ENCODE measurements around the gene GGA1. TPM values are rescaled to one million over a fixed set of nuclear protein-coding genes. Genes with fewer than 3 reads are reported as not detected.
A peak's percentile ranks its signal among the peaks of the same experiment; 100 is the strongest.

Gene GGA1
- polyA plus RNA-seq, 1 experiment, result 26.1 TPM

DNA sequence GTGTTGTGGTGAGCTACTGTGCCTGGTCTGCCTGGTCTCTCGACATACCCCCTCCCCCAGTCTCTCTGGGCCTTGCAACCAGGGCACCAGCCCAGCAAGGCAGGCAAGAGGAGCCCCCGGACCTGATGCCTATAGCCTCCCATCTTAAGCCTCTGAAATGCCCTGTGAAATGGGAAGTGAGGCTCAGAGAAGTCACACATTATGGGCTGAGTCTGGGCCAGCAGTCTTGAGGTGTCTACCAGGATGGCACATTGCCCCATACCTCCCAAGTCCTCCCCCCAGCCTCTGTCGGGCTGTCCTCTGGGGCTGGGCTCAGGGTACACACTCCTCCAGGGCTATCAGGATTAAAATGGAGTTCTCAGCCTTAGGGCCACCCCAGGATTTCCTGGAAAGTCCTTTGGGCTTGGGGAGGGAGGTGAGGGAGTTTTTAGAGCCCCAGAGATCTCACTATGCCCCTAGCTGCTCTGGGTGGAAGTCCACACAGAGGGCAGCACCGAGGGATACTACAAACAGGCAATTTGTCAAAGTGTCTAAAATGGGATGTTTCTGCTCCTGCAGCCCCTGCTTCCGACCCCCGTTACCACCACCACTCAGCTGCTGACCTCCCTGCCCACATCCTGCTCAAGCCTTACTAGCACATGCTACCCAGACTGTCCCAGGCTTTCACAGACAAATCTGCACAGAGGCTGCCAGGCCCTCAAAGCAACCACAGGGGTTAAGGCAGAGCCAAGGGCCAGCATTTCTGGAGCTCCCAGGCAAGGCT, 27.7 kb downstream of the GGA1 start:
- POLR2A ChIA-PET, result interaction anchor here (0.6 to 2.2 kb wide), 4 partner anchors 22 to 46 kb away, joined by 3 to 9 read pairs (median 4); partner anchors contain the start of genes GGA1, LGALS1 and PDXP
- TF ChIP-seq, protein P1, sequence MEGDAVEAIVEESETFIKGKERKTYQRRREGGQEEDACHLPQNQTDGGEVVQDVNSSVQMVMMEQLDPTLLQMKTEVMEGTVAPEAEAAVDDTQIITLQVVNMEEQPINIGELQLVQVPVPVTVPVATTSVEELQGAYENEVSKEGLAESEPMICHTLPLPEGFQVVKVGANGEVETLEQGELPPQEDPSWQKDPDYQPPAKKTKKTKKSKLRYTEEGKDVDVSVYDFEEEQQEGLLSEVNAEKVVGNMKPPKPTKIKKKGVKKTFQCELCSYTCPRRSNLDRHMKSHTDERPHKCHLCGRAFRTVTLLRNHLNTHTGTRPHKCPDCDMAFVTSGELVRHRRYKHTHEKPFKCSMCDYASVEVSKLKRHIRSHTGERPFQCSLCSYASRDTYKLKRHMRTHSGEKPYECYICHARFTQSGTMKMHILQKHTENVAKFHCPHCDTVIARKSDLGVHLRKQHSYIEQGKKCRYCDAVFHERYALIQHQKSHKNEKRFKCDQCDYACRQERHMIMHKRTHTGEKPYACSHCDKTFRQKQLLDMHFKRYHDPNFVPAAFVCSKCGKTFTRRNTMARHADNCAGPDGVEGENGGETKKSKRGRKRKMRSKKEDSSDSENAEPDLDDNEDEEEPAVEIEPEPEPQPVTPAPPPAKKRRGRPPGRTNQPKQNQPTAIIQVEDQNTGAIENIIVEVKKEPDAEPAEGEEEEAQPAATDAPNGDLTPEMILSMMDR (IDR thresholded peaks at IDR 0.05; ENCODE audit: low read depth, low read length), result peak; percentile 61
- no peaks in the 10 kb centered on the region for H3K9me3 ChIP-seq (ENCODE audit: control insufficient read depth, insufficient read depth, low read length)
- CTCF ChIA-PET, result interaction anchor here (0.7 to 1.5 kb wide), 5 partner anchors 11 to 45 kb away, joined by 3 to 6 read pairs (median 4); no protein-coding TSS in a partner anchor
- H3K4me3 ChIP-seq (ENCODE audit: low read depth, low read length), result no peak overlapping the region
- H3K27ac ChIP-seq (ENCODE audit: low read depth, low read length), result no peak overlapping the region
- no peak for DNase-seq (ENCODE audit: low read depth, low spot score)
- H3K27me3 ChIP-seq (ENCODE audit: control insufficient read depth, insufficient read depth, low read length), result no peaks in the 10 kb centered on the region

DNA sequence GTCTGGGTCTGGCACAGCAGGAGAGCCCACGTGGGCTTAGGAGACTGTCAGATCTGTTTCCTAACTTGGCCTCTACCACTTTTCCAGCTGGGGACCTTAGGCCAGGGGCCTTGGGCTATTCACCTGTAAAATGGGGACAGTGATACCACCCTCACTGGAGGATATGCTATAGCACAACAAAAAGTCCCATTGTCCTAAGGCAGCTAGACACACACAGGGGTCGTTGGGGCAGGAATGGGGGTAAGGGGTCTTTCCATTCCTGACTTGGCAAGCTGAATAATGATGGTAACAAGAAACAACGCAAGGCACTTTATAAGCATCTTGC, 28.3 kb downstream of the GGA1 start:
- TF ChIP-seq, protein P1 (IDR thresholded peaks at IDR 0.05; ENCODE audit: low read depth, low read length), result no peak
- Histone ChIP-seq H3K27ac (ENCODE audit: low read depth, low read length) (no peak overlapping the region), H3K9me3 (ENCODE audit: control insufficient read depth, insufficient read depth, low read length) (no peaks in the 10 kb centered on the region), H3K4me3 (ENCODE audit: low read depth, low read length) (no peak overlapping the region), H3K27me3 (ENCODE audit: control insufficient read depth, insufficient read depth, low read length) (no peaks in the 10 kb centered on the region)
- DNase-seq (ENCODE audit: low read depth, low spot score), result no peak
- POLR2A ChIA-PET, result interaction anchor here (0.6 to 2.2 kb wide), 4 partner anchors 21 to 46 kb away, joined by 3 to 9 read pairs (median 4); partner anchors contain the start of genes GGA1, LGALS1 and PDXP
- CTCF ChIA-PET, result interaction anchor here (0.7 to 1.5 kb wide), 5 partner anchors 12 to 44 kb away, joined by 3 to 5 read pairs (median 3); no protein-coding TSS in a partner anchor

DNA sequence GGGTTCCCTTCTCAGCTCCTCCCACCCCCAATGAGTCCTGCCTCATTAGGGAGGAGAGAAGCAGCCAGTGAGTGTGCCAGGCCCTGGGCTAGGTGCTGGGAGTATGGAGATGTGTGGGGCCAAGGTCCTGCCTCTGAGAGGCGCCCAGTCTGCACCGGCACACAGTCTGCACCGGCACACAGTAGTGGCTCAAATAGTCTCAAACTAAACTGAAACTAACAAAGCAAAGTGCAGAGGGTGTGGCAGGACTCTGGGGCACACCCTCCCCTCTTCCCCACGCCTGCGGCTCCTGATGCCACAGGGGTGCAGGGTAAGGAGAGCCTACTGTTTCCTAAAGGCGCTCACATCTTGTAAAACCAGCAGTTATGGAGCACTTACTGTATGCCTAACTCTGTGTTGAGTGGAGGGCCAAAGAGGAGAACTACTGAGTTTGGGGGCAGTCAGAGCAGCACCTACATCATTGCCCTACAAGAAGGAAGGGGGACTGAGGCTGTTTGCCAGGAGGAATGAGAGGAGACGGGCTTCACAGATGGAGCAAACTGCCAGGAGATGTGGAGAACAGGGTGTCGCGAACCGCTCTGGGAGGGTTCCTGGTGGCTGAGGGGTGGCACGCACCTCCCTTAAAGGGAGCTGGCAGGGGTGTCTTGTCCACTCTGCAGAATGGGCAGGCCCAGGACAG, 29.9 kb downstream of the GGA1 start:
- TF ChIP-seq, protein P1 (IDR thresholded peaks at IDR 0.05; ENCODE audit: low read depth, low read length), result no peak
- DNase-seq (ENCODE audit: low read depth, low spot score), result no peak
- ChIA-PET CTCF (interaction anchor here (1.4 to 1.5 kb wide), 2 partner anchors 15 to 43 kb away, joined by 3 to 4 read pairs; no protein-coding TSS in a partner anchor), POLR2A (no interaction called here)
- H3K27me3 ChIP-seq (ENCODE audit: control insufficient read depth, insufficient read depth, low read length), result no peaks in the 10 kb centered on the region
- H3K27ac ChIP-seq (ENCODE audit: low read depth, low read length), result no peak overlapping the region
- H3K9me3 ChIP-seq (ENCODE audit: control insufficient read depth, insufficient read depth, low read length), result no peaks in the 10 kb centered on the region
- H3K4me3 ChIP-seq (ENCODE audit: low read depth, low read length), result peak overlapping the region; percentile 88

DNA sequence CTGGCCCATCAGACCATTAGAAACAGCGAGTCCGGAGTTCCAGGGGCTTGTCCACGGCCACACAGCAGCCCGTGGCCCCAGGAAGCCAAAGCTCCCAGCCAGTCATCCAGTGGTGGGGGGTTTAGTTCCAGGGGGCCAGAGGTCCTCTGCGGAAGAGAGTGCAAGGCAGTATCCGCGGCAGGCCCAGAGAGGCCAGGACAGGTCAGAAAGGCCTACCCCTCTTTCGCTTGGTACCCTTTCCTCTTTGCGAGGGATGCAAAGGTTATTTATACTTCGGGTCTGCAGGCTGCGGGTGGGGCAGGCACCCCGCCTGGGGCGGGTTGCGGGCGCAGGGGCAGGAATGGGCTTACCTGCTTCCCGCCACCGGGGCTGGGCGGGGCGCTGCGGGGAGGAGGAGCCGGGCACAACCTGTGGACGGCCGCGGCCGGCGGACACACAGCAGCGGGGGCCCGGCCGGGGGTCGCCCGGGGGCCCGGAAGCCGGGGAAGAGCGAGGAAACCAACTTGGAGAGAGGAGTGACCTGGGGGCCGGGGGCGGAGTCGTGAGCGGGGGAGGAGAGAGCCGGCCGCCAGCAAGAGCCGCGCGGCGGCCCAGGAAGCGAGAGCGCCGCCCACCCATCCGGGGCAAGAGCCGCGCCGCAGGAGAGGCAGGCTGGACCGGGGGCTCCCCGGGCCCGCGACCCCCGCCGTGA, 30.6 kb downstream of the GGA1 start, which contains the start of gene SH3BP1:
TSS of gene SH3BP1 (plus strand) at position 600 of the 691 bp plus-strand sequence. CDS start 119 bp downstream, outside the sequence.
- TF ChIP-seq, protein P1 (IDR thresholded peaks at IDR 0.05; ENCODE audit: low read depth, low read length), result no peak
- DNase-seq (ENCODE audit: low read depth, low spot score), result no peak
- ChIA-PET POLR2A (interaction anchor here (0.6 to 1.1 kb wide), 2 partner anchors 17 to 47 kb away, joined by 3 read pairs; partner anchors contain the start of gene NOL12), CTCF (interaction anchor here (0.6 to 1.1 kb wide), 3 partner anchors 15 to 152 kb away, joined by 3 read pairs; partner anchors contain the start of gene NOL12)
- Histone ChIP-seq H3K9me3 (ENCODE audit: control insufficient read depth, insufficient read depth, low read length) (no peaks in the 10 kb centered on the region), H3K27ac (ENCODE audit: low read depth, low read length) (peak within 1 kb of the TSS; percentile 31), H3K27me3 (ENCODE audit: control insufficient read depth, insufficient read depth, low read length) (no peaks in the 10 kb centered on the region), H3K4me3 (ENCODE audit: low read depth, low read length) (peak within 1 kb of the TSS; percentile 88)
